GM03348 (cell line): ENCODE measurements around the gene TMEM95.

Source experiments
- DNase-seq: peaks from one replicate; pipeline ENCODE4 v3.0.0; 2012; ENCODE audit warnings: low spot score

The TMEM95 gene

GRCh38 chr17:7355053-7355452 lies at the start of gene TMEM95:
Gene TMEM95, plus strand, starts transcription at chr17:7355156. Its CDS starts 49 bp downstream, at chr17:7355205.
- peak; percentile 41 for DNase-seq

GRCh38 chr17:7306911-7307685 lies 47.9 kb upstream of the TMEM95 start, which contains the start of gene EIF5A:
Gene EIF5A, plus strand, starts transcription at chr17:7307628. Its CDS starts 2,008 bp downstream, at chr17:7309636.
- DNase-seq: peak; percentile 99

GRCh38 chr17:7307686-7308624 lies 47.0 kb upstream of the TMEM95 start:
- peak; percentile 61 for DNase-seq

GRCh38 chr17:7308625-7309433 lies 46.1 kb upstream of the TMEM95 start:
- DNase-seq: peak; percentile 82

GRCh38 chr17:7309628-7310027 lies 45.3 kb upstream of the TMEM95 start:
- DNase-seq: no peak

- DNase-seq: no peak
Observed at GRCh38 chr17:7311110-7311705, 43.7 kb upstream of the TMEM95 start.

GRCh38 chr17:7312432-7313087 lies 42.4 kb upstream of the TMEM95 start:
- no peak for DNase-seq

GRCh38 chr17:7313088-7313889 lies 41.7 kb upstream of the TMEM95 start:
- DNase-seq: no peak

GRCh38 chr17:7313890-7314718 lies 40.9 kb upstream of the TMEM95 start:
- no peak for DNase-seq

- DNase-seq: peak; percentile 90
Observed at GRCh38 chr17:7314719-7315569, 40.0 kb upstream of the TMEM95 start, which contains the start of gene GPS2. Gene GPS2, minus strand, starts transcription at chr17:7315360. Its CDS starts 308 bp downstream, at chr17:7315052.

- DNase-seq: no peak
Observed at GRCh38 chr17:7315570-7316235, 39.3 kb upstream of the TMEM95 start.

- DNase-seq: no peak
Observed at GRCh38 chr17:7317161-7317803, 37.7 kb upstream of the TMEM95 start.

GRCh38 chr17:7318121-7318860 lies 36.7 kb upstream of the TMEM95 start:
- no peak for DNase-seq

GRCh38 chr17:7321466-7321865 lies 33.5 kb upstream of the TMEM95 start:
- DNase-seq: no peak

GRCh38 chr17:7322520-7323194 lies 32.3 kb upstream of the TMEM95 start:
- DNase-seq: no peak
